ENCODE data around the gene NECAP2.

DNA sequence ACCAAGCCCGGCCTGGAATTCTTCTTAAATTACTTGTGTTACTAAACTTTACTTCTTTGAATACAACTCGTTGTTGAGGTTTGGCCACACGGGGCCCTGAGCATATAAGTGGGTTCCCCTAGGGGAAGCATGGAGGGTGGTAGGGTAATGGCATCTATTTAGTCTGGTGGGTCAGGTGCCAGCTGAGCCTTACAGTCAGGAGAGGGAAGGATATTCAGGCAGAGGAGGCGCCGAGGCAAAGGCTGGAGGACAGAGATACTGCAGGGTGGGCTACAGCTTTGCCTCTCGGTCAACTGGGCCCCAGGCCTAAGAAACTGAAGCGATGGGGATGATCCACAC lies 424 bp upstream of the NECAP2 start:
- TF ChIP-seq, protein P1, sequence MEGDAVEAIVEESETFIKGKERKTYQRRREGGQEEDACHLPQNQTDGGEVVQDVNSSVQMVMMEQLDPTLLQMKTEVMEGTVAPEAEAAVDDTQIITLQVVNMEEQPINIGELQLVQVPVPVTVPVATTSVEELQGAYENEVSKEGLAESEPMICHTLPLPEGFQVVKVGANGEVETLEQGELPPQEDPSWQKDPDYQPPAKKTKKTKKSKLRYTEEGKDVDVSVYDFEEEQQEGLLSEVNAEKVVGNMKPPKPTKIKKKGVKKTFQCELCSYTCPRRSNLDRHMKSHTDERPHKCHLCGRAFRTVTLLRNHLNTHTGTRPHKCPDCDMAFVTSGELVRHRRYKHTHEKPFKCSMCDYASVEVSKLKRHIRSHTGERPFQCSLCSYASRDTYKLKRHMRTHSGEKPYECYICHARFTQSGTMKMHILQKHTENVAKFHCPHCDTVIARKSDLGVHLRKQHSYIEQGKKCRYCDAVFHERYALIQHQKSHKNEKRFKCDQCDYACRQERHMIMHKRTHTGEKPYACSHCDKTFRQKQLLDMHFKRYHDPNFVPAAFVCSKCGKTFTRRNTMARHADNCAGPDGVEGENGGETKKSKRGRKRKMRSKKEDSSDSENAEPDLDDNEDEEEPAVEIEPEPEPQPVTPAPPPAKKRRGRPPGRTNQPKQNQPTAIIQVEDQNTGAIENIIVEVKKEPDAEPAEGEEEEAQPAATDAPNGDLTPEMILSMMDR (IDR thresholded peaks at IDR 0.05; ENCODE audit: insufficient read depth, low read length, poor library complexity, severe bottlenecking), result no peak
- TF ChIP-seq EZH2phosphoT487 (conservative IDR thresholded peaks at IDR 0.05; ENCODE audit: low read length), result no peak

All from SU-DHL-6 (cell line).